Heart left ventricle (tissue), 16 donors: ENCODE measurements around the gene SMIM12. TPM values are rescaled to one million over a fixed set of nuclear protein-coding genes. Genes with fewer than 3 reads are reported as not detected.
A peak's percentile ranks its signal among the peaks of the same experiment; 100 is the strongest.

ENCODE experiments used
- ATAC-seq, 4 donors: fragments of 200-7000 bp; cut with Tn5 transposase; one replicate each; pipeline ENCODE4 v1.9.1; 2020 to 2022; ENCODE audit warnings: moderate library complexity in 4 of 4, mild to moderate bottlenecking in 3 of 4, moderate number of reproducible peaks in 1 of 4
- DNase-seq, 5 donors: peaks; one replicate each; pipeline ENCODE4 v3.0.0-alpha.2; 2020
- H3K27ac ChIP-seq, 12 donors: fragments of 200-600 bp; sonication (generic) in 4 of 12; one replicate each; pipeline versions ENCODE4 v1.5.0 to v1.8.0; 2016 to 2022; ENCODE audit warnings: mild to moderate bottlenecking in 2 of 12
- H3K27me3 ChIP-seq, 9 donors: fragments of 200-600 bp; sonication (generic) in 2 of 9; one replicate each; pipeline versions ENCODE4 v1.5.1 to v1.8.0; 2016 to 2022; ENCODE audit warnings: mild to moderate bottlenecking in 3 of 9
- H3K36me3 ChIP-seq, 9 donors: fragments of 200-600 bp; sonication (generic) in 2 of 9; one replicate each; pipeline versions ENCODE4 v1.5.0 to v1.8.0; 2018 to 2022; ENCODE audit warnings: mild to moderate bottlenecking in 2 of 9
- H3K4me1 ChIP-seq, 12 donors: fragments of 200-600 bp; sonication (generic) in 4 of 12; one replicate each; pipeline versions ENCODE4 v1.5.0 to v1.8.0; 2016 to 2022; ENCODE audit warnings: mild to moderate bottlenecking in 3 of 12
- H3K4me3 ChIP-seq, 12 donors: fragments of 200-600 bp; sonication (generic) in 4 of 12; one replicate each; pipeline versions ENCODE4 v1.5.0 to v1.8.0; 2017 to 2022; ENCODE audit warnings: mild to moderate bottlenecking in 9 of 12, moderate library complexity in 4 of 12
- H3K9me3 ChIP-seq, 12 donors: fragments of 200-600 bp; sonication (generic) in 4 of 12; one replicate each; pipeline versions ENCODE4 v1.5.0 to v1.8.0; 2016 to 2022; ENCODE audit warnings: mild to moderate bottlenecking in 1 of 12
- CTCF ChIP-seq, 12 donors: fragments of 200-600 bp; sonication (generic) in 4 of 12; IDR thresholded peaks; one replicate each; pipeline versions ENCODE4 v1.5.0 to v1.8.0; 2018 to 2022; ENCODE audit warnings: antibody characterized with exemption in 12 of 12, mild to moderate bottlenecking in 5 of 12
- POLR2A ChIP-seq, 2 donors: fragments of 450-650 bp; IDR thresholded peaks; one replicate each; pipeline ENCODE4 v1.6.1; 2017; ENCODE audit warnings: antibody characterized with exemption in 2 of 2, mild to moderate bottlenecking in 2 of 2, moderate library complexity in 2 of 2
- WGBS, 4 donors: extraction: QIAGEN DNeasy Blood & Tissue Kit in 2 of 4; methylation state at CpG; one replicate each; pipeline versions ENCODE4 v1.1.5 to v1.1.7; 2013 to 2018; 5-methylcytosine and 5-hydroxymethylcytosine counted together
- intact Hi-C, 10 donors: fragments of 100-400 bp; cut with DNase I; formaldehyde crosslinking; loops; one replicate each; pipeline versions ENCODE4 v1.11.1 to v1.14.2; 2022
- polyA plus RNA-seq, 2 donors: library from polyadenylated mRNA; stranded (reverse); fragments of 200-250 nt; gene quantifications; one replicate each; pipeline ENCODE4 v1.2.3, GENCODE V29; 2013
- total RNA-seq, 9 donors: library from RNA; depleted of rRNA in 2 of 9; stranded (reverse); fragments of >200 nt in 2 of 9; fragmentation: NEBNext Ultra II Directional in 3 of 9; extraction: Animal tissue kit (Norgen Biotek cat#: 25700) in 3 of 9; gene quantifications; one replicate each; pipeline versions ENCODE4 v1.1.0 to v1.2.4, GENCODE V29; 2016 to 2023
- donor health status: ischemic (EF 13 %, LVEDD 7.1; RV severe dilation, severe dysfunction).
- donor health status: healthy with polysubstance abuse.
- donor health status: DM: no; HTN: yes; CAD: no.
- donor health status: DM: no; HTN: no; CAD: no.
- donor health status: ischemic (EF 25% LVEDD 6.9; RV normal size, moderate dysfunction).
- donor health status: ischemic (EF 25% LVEDD 5.7; RV mildly dilated, moderate dysfunction).
- donor health status: healthy.
- donor health status: DM: yes; HTN: yes; CAD: no.
- donor health status: ischemic (EF 35%, LVEDD 5.7; RV mildly dilated, moderate dysfunction).
- donor health status: nonischemic (EF 11% LVEDD 7.7; RV severe dilation, severe dysfunction).
- donor health status: DM: yes; HTN: yes; CAD: no.
- donor health status: PGD.
- donor health status: ischemic (EF 29% LVEDD 5.4; RV normal size, mild dysfunction).
- donor health status: nonischemic (EF 23%, LVEDD 6.1; RV moderate dilation, normal function).

The SMIM12 gene
- total and polyA plus RNA-seq, 11 donors, result 16.1 to 98.5 (median 37.8) TPM

DNA sequence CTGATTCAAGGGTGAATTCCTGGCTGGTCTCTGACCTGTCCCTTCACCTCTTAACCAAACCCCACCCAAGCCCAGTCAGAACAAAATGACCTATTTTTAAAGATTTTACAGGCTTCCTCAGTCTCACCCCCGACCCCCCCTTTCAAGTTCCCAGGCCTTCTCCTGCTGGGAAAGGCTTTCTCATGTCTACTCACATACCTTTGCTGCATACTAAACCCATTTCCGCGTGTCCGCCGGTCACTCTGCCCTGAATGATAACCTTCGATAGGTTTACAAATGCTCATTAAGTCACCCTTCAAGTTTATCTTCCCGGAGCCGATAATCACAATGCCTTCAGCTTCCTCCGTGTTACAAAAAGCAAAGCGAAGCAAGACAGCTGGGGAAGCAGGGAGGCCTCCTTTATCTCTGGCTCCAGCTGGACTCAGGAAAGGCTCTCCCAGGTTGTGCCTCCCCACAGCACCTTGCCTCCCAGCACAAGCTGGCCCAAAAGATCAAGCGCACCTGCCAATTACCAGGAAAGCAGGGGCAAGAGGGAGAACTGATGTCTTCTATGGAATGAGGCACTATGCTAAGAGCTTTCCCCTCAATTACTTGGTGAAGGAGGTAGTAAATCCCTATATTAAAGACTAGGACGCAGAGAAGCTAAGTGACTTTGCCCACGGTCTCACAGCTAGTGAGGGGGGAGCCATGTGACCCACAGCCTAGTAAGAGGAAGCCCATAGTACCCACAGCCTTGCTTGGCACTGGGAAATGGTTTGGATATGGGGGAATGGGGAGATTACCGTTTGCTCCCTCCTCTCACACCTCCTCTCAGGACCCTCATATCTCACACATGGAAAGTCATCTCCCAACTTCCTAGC, 15.9 kb downstream of the SMIM12 start:
- H3K4me3 ChIP-seq, result no peak overlapping the region
- ATAC-seq, result peak in 3 of 4 donors; percentile 1 to 11 (median 5)
- no peak for TF ChIP-seq POLR2A (IDR thresholded peaks at IDR 0.05)
- TF ChIP-seq CTCF (IDR thresholded peaks at IDR 0.05), result no peak
- no peak for DNase-seq
- 37 to 56% (median 50%) methylated on average over 14 of the region's 14 CpGs for WGBS, 4 donors
- no peaks in the 10 kb centered on the region for H3K27me3 ChIP-seq
- intact Hi-C loops, result loop anchor here in 1 of 10 donors (2.0 kb wide), 1 partner anchor 51 kb away; the partner anchor contains the start of gene GJA4
- peaks cover 0 to 9% (median 0%) of the 10 kb centered on the region in 9 donors for H3K36me3 ChIP-seq
- peak overlapping the region; percentile 66 to 88 (median 77) for H3K27ac ChIP-seq
- H3K4me1 ChIP-seq, result peaks cover 0 to 81% (median 44%) of the 10 kb centered on the region in 12 donors
- H3K9me3 ChIP-seq, result no peaks in the 10 kb centered on the region

- intact Hi-C loops, result loop anchor here in 1 of 10 donors (2.0 kb wide), 1 partner anchor 50 kb away; the partner anchor contains the start of gene GJA4
- no peaks in the 10 kb centered on the region for H3K9me3 ChIP-seq
- peak; percentile 21 to 76 (median 52) for ATAC-seq
- 53 to 63% (median 59%) methylated on average over 4 of the region's 4 CpGs for WGBS, 4 donors
- peaks cover 0 to 80% (median 45%) of the 10 kb centered on the region in 12 donors for H3K4me1 ChIP-seq
- peak overlapping the region; percentile 66 to 88 (median 77) for H3K27ac ChIP-seq
- peak in 3 of 5 donors; percentile 34 to 67 (median 50) for DNase-seq
- no peaks in the 10 kb centered on the region for H3K27me3 ChIP-seq
- H3K36me3 ChIP-seq, result peaks cover 0 to 8% (median 0%) of the 10 kb centered on the region in 9 donors
- no peak overlapping the region for H3K4me3 ChIP-seq
- TF ChIP-seq CTCF (IDR thresholded peaks at IDR 0.05) (no peak), POLR2A (IDR thresholded peaks at IDR 0.05) (no peak)
These were observed 16.6 kb downstream of the SMIM12 start for GRCh38 chr1:34842952-34843371.

DNA sequence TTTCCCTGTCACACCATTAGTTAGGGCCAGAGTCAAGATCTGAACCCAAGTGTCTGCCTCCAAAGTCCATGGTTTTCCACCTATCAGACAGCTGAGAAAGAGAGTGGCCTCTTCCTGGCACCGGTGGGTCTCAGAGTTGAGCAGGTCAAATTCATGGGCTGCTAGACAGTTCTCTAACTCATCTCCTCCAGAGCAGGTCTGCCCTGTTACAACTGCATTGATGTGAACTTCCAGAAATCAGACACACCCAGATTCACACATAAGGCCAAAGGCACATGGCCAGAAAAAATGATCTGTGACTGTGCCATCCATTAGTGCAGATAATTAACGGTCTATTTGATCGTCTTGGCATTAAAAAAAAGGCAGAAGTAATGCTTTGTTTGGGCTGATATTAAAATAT, 17.5 kb downstream of the SMIM12 start:
- intact Hi-C loops, result loop anchor here in 1 of 10 donors (2.0 kb wide), 1 partner anchor 49 kb away; the partner anchor contains the start of gene GJA4
- no peaks in the 10 kb centered on the region for H3K9me3 ChIP-seq
- H3K4me1 ChIP-seq, result peaks cover 0 to 77% (median 45%) of the 10 kb centered on the region in 12 donors
- TF ChIP-seq CTCF (IDR thresholded peaks at IDR 0.05), result no peak
- TF ChIP-seq POLR2A (IDR thresholded peaks at IDR 0.05), result no peak
- peaks cover 0 to 5% (median 0%) of the 10 kb centered on the region in 9 donors for H3K36me3 ChIP-seq
- WGBS, 4 donors, result 52 to 80% (median 55%) methylated on average over 3 of the region's 3 CpGs
- H3K27me3 ChIP-seq, result no peaks in the 10 kb centered on the region
- ATAC-seq (no peak), DNase-seq (no peak)
- H3K27ac ChIP-seq, result peak overlapping the region in 11 of 12 donors; percentile 35 to 88 (median 77)
- H3K4me3 ChIP-seq, result no peak overlapping the region

- DNase-seq (no peak), ATAC-seq (no peak)
- TF ChIP-seq POLR2A (IDR thresholded peaks at IDR 0.05) (no peak), CTCF (IDR thresholded peaks at IDR 0.05) (no peak)
- H3K27me3 ChIP-seq, result no peaks in the 10 kb centered on the region
- peaks cover 0 to 5% (median 0%) of the 10 kb centered on the region in 9 donors for H3K36me3 ChIP-seq
- H3K9me3 ChIP-seq, result no peaks in the 10 kb centered on the region
- intact Hi-C loops, result no loop called here
- no peak overlapping the region for H3K4me3 ChIP-seq
- H3K4me1 ChIP-seq, result peaks cover 3 to 78% (median 46%) of the 10 kb centered on the region in 12 donors
- WGBS, 4 donors, result 90 to 96% (median 94%) methylated on average over 3 of the region's 3 CpGs
- H3K27ac ChIP-seq, result peak overlapping the region in 6 of 12 donors; percentile 23 to 88 (median 28)
These were observed 19.1 kb downstream of the SMIM12 start for GRCh38 chr1:34840426-34840825.
